C4-2B (cell line): Measurements from ENCODE around the gene NT5DC4.

ENCODE experiments used
- ZFX ChIP-seq: fragments of 450-650 bp; IDR thresholded peaks from 2 replicates; pipeline ENCODE4 v1.6.1; 2017
- TF ChIP-seq, protein P1 (sequence below): fragments of 450-650 bp; conservative IDR thresholded peaks from 2 replicates; pipeline ENCODE4 v1.5.1; 2017; ENCODE audit warnings: mild to moderate bottlenecking

DNA sequence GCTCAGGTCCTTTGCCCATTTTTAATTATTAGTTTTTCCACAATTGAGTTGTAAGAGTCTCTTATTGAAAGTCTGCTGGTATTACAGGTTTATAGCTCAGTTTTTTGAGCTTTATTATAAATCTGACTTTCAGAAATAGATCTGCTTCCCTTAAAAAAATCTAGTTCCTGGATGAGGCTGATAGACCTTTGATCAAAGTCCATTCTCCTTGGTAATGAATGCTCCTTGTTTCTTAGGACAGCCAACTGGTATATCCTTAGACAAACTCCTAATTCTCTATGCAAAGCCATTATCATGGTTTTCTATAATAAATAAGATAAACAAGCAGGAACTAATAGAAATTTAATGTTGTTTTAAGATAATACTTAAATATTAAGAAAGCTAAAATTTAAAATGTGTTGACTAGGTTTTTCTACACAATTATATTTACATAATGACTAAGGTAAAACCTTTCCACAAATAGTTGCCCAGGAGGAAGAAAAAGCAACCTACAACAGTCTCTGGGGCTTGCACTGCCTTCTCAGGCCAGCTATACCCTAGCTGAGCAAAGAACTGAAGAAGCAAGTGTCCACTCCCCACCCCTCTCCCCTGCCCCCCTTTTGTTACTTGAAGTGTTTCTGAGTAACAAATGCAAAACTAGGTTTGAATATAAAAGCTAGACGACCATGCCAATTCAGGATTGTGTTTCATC, 16.9 kb downstream of the NT5DC4 start:
- TF ChIP-seq, protein P1, sequence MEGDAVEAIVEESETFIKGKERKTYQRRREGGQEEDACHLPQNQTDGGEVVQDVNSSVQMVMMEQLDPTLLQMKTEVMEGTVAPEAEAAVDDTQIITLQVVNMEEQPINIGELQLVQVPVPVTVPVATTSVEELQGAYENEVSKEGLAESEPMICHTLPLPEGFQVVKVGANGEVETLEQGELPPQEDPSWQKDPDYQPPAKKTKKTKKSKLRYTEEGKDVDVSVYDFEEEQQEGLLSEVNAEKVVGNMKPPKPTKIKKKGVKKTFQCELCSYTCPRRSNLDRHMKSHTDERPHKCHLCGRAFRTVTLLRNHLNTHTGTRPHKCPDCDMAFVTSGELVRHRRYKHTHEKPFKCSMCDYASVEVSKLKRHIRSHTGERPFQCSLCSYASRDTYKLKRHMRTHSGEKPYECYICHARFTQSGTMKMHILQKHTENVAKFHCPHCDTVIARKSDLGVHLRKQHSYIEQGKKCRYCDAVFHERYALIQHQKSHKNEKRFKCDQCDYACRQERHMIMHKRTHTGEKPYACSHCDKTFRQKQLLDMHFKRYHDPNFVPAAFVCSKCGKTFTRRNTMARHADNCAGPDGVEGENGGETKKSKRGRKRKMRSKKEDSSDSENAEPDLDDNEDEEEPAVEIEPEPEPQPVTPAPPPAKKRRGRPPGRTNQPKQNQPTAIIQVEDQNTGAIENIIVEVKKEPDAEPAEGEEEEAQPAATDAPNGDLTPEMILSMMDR, result no peak
- TF ChIP-seq ZFX, result no peak
